HK-2 (cell line): ENCODE measurements around the gene SPACA6.
"Not testable (repeated sequence)": the region's sequence is repeated elsewhere in the genome, so short reads cannot be mapped to it uniquely, and the experiment has no call there.

Experiments
- DNase-seq: peaks from one replicate; pipeline ENCODE4 v3.0.0-alpha.2; 2018; ENCODE audit not compliant: unreplicated experiment

The SPACA6 gene

GRCh38 chr19:51693260-51693659 is at the start of gene SPACA6:
Gene SPACA6, plus strand, starts transcription at chr19:51693330. Its CDS starts 197 bp downstream, at chr19:51693527.
- no peak for DNase-seq

GRCh38 chr19:51644636-51645271 is 48.4 kb upstream of the SPACA6 start:
- no peak for DNase-seq

GRCh38 chr19:51646730-51647129 is 46.4 kb upstream of the SPACA6 start, which contains the start of gene SIGLEC14:
Gene SIGLEC14, minus strand, starts transcription at chr19:51646825. Its CDS starts 66 bp downstream, at chr19:51646759.
- DNase-seq: not testable (repeated sequence)

- no peak for DNase-seq
Measured at GRCh38 chr19:51647318-51647717, 45.8 kb upstream of the SPACA6 start.

GRCh38 chr19:51651216-51651846 is 41.8 kb upstream of the SPACA6 start:
- DNase-seq: no peak

- DNase-seq: no peak
Measured at GRCh38 chr19:51652266-51652665, 40.9 kb upstream of the SPACA6 start.

GRCh38 chr19:51653162-51653561 is 40.0 kb upstream of the SPACA6 start:
- no peak for DNase-seq

GRCh38 chr19:51654783-51655182 is 38.3 kb upstream of the SPACA6 start:
- DNase-seq: no peak

GRCh38 chr19:51660975-51661600 is 32.0 kb upstream of the SPACA6 start:
- DNase-seq: peak; percentile 50

GRCh38 chr19:51663650-51664049 is 29.5 kb upstream of the SPACA6 start:
- DNase-seq: no peak

GRCh38 chr19:51664131-51664530 is 29.0 kb upstream of the SPACA6 start:
- DNase-seq: no peak

- no peak for DNase-seq
Measured at GRCh38 chr19:51664997-51665396, 28.1 kb upstream of the SPACA6 start.

GRCh38 chr19:51668216-51668615 is 24.9 kb upstream of the SPACA6 start:
- DNase-seq: no peak

- not testable (repeated sequence) for DNase-seq
Measured at GRCh38 chr19:51675911-51676565, 17.1 kb upstream of the SPACA6 start.

GRCh38 chr19:51676566-51677083 is 16.5 kb upstream of the SPACA6 start:
- no peak for DNase-seq

GRCh38 chr19:51680474-51680873 is 12.7 kb upstream of the SPACA6 start:
- DNase-seq: no peak

- no peak for DNase-seq
Measured at GRCh38 chr19:51681286-51681941, 11.7 kb upstream of the SPACA6 start.

- no peak for DNase-seq
Measured at GRCh38 chr19:51686171-51686570, 7.0 kb upstream of the SPACA6 start.

- peak; percentile 78 for DNase-seq
Measured at GRCh38 chr19:51687791-51688670, 5.1 kb upstream of the SPACA6 start.

- peak; percentile 93 for DNase-seq
Measured at GRCh38 chr19:51688671-51689571, 4.2 kb upstream of the SPACA6 start.
